HG03045 (cell line): Measurements from ENCODE around the gene MAP7D3.

Experiments used
- ATAC-seq: cut with Tn5 transposase; IDR thresholded peaks from one replicate; pipeline ENCODE4 v1.9.1; 2021; ENCODE audit warnings: mild to moderate bottlenecking, moderate library complexity; ENCODE audit not compliant: unreplicated experiment

The MAP7D3 gene

GRCh38 chrX:136206916-136207315 lies 44.3 kb downstream of the MAP7D3 start:
- no peak for ATAC-seq

DNA sequence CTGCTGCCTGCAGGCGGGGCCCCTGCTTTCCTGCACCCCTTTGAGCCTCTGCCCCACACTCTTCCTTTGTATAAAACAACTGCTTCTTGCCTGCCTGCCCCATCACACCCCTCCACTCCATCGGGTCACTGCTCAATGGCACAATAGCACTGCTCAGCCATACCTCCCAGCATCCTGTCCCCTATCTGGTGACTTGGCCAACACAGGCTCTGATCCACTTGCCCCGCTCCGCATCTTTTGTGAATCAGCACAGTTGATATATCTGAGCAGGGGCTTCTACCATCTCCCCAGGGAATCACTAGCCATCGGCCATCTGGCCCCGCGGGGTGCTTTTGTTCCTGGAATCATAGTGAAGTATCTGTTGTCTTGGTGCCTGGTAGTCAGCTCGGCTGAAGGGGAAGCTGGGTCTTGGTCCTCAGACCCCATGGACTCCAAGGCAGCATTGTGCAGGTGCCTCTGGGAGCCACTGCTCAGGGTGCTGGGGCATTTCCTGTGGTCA lies 45.3 kb downstream of the MAP7D3 start:
- ATAC-seq = no peak

- ATAC-seq = no peak
These were observed 46.6 kb downstream of the MAP7D3 start for GRCh38 chrX:136204571-136204970.

GRCh38 chrX:136203951-136204350 lies 47.2 kb downstream of the MAP7D3 start:
- ATAC-seq = no peak

DNA sequence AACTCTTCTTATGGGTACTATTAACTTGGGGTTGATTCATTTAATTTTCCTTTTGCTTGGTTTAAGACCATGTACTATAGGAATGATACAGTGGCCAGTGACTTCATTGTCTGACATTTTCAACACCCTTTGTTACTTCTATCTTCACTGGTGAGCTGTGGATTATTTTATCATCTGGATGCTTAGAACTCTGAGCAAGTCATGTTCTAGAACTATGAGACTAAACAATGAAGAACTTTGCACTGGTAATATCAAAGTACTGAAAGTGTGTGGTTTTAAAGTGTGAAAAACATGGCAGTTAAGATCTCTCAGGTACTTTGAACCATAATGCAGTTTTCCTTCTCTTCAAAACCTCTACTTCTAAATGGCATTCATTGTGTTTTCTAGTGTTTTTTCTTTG lies 47.8 kb downstream of the MAP7D3 start:
- no peak for ATAC-seq

DNA sequence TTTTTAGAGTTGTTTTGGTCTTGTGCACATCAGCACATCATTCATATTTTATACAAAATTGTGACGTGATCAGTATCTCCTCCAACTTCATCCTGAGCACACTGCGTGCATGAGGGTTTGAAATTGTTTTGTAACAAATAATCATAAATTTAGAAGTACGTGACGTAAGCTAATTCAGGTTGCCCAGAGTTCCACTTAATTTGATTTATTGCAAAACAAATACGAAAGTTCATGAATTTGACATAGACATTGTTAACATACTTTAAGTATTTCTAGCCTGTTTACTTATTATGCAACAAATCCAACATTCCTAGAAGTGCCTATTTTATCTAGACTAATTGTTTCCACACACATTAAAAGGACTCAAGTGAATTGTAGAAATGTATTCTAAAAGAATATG lies 48.3 kb downstream of the MAP7D3 start:
- no peak for ATAC-seq

DNA sequence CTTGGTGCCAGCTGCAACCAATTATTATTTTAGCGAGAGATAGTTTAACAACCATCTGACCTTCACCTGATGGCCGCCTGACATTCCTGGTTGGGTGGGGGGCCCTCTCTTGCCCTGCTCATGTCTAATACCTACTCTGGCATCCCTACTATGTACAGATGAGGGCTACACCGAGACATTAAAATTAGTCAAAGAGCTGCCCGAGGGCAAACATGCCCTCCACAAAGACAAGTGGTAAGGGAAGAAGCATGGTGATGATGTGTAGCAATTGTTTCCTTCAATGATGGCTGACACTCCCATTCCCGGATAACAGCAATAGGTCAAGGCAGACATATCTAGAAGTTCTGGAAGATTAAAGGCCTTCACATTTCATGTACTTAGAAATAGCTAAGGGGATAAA lies 49.6 kb downstream of the MAP7D3 start:
- no peak for ATAC-seq

DNA sequence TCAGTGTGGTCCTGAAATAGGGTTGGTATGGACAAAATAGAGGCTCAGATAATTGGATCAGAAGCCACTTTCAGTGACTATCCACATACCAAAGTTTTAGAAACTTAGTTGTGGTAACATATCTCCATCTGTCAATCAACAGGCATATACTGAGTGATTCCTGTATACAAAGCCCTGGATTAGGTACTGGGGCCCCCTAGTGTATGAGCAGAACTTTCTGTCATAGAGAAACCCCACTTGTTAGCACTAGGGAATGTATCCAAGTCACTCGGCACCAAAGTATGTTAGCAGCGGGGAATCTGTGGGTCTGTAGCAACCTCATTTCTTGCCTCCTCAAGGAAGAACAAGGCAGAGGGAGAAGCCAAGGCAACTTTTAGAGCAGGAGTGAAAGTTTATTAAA lies 50.7 kb downstream of the MAP7D3 start:
- ATAC-seq = no peak

- no peak for ATAC-seq
These were observed 51.8 kb downstream of the MAP7D3 start for GRCh38 chrX:136199365-136199764.

GRCh38 chrX:136198678-136199243 lies 52.4 kb downstream of the MAP7D3 start:
- ATAC-seq = no peak

DNA sequence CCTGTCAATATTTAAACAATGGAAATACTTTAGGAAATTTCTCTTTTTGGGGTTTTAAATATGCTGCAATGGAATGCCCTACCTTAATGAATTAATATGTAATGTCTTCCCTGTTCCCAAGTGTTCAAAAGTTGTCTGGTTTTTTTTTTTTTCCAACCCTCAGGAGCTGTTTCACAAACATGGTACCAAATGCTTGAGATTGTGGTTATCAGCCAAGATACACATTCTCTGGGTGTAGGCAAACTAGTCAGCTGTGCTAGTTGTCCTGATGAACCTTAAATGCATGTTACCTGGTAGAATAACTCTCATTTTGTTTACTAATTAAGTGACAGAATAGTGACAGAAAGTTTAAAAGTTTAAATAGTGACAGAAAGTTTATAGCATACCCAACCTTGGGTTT lies 53.2 kb downstream of the MAP7D3 start:
- no peak for ATAC-seq

DNA sequence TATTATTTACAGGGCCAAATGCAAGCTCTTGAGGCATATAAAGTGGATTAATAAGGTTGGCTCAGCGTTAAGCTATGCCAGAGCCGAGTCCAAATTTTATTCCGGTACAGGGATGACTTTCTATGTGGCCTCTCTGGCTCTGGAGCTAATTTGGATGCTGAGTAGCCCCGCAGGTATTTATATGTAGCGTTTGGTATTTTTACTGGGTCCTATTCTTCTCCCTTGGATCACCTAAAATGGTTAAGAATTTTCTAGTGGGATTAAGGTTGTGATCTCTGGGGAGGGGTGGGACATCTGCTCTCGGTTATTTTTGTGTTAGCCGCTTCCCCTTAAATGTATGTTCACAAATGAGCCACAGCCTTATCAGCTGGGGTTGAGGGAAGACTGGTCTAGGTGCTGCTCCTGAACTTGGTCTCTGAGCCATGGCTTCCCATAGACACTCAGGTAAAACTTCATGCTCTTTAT lies 54.5 kb downstream of the MAP7D3 start:
- ATAC-seq = no peak

GRCh38 chrX:136195247-136195646 lies 56.0 kb downstream of the MAP7D3 start:
- ATAC-seq = no peak

GRCh38 chrX:136194536-136194935 lies 56.7 kb downstream of the MAP7D3 start:
- no peak for ATAC-seq

GRCh38 chrX:136193771-136194170 lies 57.4 kb downstream of the MAP7D3 start:
- ATAC-seq = no peak

DNA sequence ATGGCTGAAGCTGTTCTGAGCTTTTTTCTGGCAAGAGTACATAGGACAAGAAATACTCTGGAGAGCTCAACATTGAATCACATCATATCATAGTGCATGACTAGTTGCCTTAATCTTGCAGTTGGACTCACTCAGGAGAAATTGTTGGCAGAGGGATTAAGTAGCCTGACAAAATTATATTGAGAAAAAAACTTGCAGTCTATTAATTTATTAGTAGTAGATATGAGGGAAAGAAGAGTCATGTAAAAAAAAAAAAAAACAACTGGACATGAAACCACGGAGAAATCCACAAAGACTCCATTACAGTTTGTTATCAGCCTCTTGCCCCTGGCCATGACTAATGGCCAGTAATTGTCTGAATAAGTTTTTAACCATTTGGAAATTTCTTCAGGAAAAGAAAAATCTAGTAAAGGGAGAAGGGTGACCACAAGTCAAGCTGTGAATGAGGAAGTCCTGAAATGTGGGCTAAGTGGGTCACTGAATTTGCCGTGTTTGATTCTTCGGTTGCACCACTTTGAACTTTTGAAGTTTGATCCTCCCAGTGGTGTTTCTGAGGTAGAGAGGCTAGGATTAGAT lies 58.3 kb downstream of the MAP7D3 start:
- no peak for ATAC-seq

- ATAC-seq = no peak
These were observed 59.1 kb downstream of the MAP7D3 start for GRCh38 chrX:136192135-136192534.

DNA sequence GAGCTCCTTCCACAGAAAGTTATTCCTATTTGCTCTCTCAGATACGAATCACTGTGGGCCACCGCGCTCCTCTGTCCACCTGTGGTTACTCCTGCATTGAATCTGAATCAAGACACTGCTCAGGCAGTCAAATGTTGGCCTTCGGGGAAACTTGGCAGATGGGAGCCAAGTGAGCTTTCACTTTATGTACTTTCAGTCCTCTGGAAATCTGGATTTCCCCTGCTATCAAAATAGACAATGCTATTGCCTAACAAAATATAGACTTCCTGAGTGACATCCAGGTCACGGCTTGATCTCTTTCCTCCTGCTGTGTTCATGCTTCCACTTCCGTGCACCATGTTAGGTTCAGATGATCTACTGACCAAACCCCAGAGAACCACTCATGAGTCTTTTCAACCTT lies 60.0 kb downstream of the MAP7D3 start:
- no peak for ATAC-seq

GRCh38 chrX:136190038-136190713 lies 61.0 kb downstream of the MAP7D3 start:
- ATAC-seq = no peak

- ATAC-seq = no peak
These were observed 62.0 kb downstream of the MAP7D3 start for GRCh38 chrX:136189222-136189621.

GRCh38 chrX:136186023-136186413 lies 65.2 kb downstream of the MAP7D3 start:
- no peak for ATAC-seq

GRCh38 chrX:136185401-136186022 lies 65.7 kb downstream of the MAP7D3 start:
- ATAC-seq = no peak
